A549 (cell line): ENCODE results near the gene ABCC1. TPM values are rescaled to one million over a fixed set of nuclear protein-coding genes. Genes with fewer than 3 reads are reported as not detected.

Source experiments
- ATAC-seq, 2 experiments: fragments of 200-7000 bp in 1 of 2; fragments of >200 bp in 1 of 2; cut with Nextera tagmentation in 1 of 2; cut with Tn5 transposase in 1 of 2; 3 replicates each; pipeline versions ENCODE4 v1.8.0 to v1.9.1; 2018 to 2020; ENCODE audit warnings: mild to moderate bottlenecking in 1 of 2, moderate library complexity in 1 of 2
- CTCF ChIA-PET: fragments of 300-600 bp; sonication (Branson Sonifier 250); formaldehyde crosslinking; extraction: SDS; loops from one replicate; lab custom pipeline; 2021; ENCODE audit warnings: antibody characterized with exemption, inconsistent platforms; lab: Yijun Ruan, JAX
- POLR2A ChIA-PET: fragments of 350-600 bp; formaldehyde crosslinking; extraction: SDS; loops from one replicate; lab custom pipeline; 2021; ENCODE audit warnings: antibody characterized with exemption, inconsistent platforms; lab: Yijun Ruan, JAX
- DNase-seq, 2 experiments: peaks; one replicate each; pipeline versions ENCODE4 v3.0.0 to v3.0.0-alpha.2; 2011 to 2016; ENCODE audit warnings: low read depth in 1 of 2, low spot score in 1 of 2
- FAIRE-seq: peaks from 2 replicates; lab custom pipeline; 2011; peaks lifted over from hg19 to GRCh38; lab: Jason Lieb, UNC
- H3K27ac ChIP-seq, 2 experiments: fragments of >200 bp; sonication (Bioruptor Twin); formaldehyde crosslinking; 3 replicates each; pipeline ENCODE4 v1.5.1; 2016 to 2017
- H3K4me1 ChIP-seq: fragments of >200 bp; sonication (Bioruptor Twin); formaldehyde crosslinking; 3 replicates; pipeline ENCODE4 v1.6.1; 2016
- H3K4me2 ChIP-seq: fragments of >200 bp; sonication (Bioruptor Twin); formaldehyde crosslinking; 3 replicates; pipeline ENCODE4 v1.6.1; 2016
- H3K4me3 ChIP-seq: fragments of >200 bp; sonication (Bioruptor Twin); formaldehyde crosslinking; 3 replicates; pipeline ENCODE4 v1.5.1; 2016
- H3K9me3 ChIP-seq: fragments of >200 bp; sonication (Bioruptor Twin); formaldehyde crosslinking; 3 replicates; pipeline ENCODE4 v1.6.1; 2016
- ATOH8 ChIP-seq: fragments of 250-450 bp; sonication (Bioruptor Pico); IDR thresholded peaks from 2 replicates; pipeline ENCODE4 v1.5.0; 2020; ENCODE audit warnings: low read depth, mild to moderate bottlenecking, moderate library complexity
- CBX2 ChIP-seq: fragments of 200-600 bp; sonication (generic); IDR thresholded peaks from 2 replicates; pipeline ENCODE4 v1.6.1; 2016; ENCODE audit warnings: low read depth, mild to moderate bottlenecking, borderline replicate concordance
- CEBPB ChIP-seq, 2 experiments: fragments of >200 bp in 1 of 2; sonication (Bioruptor Twin) in 1 of 2; formaldehyde crosslinking in 1 of 2; IDR thresholded peaks; 2 replicates each; pipeline ENCODE4 v1.6.1; 2012 to 2016
- CHD2 ChIP-seq: fragments of 150-350 bp; IDR thresholded peaks from 2 replicates; pipeline ENCODE4 v1.6.1; 2014; ENCODE audit warnings: low read length; ENCODE audit not compliant: partially characterized antibody
- ESRRA ChIP-seq: fragments of 150-350 bp; IDR thresholded peaks from 2 replicates; pipeline ENCODE4 v1.6.1; 2014; ENCODE audit warnings: mild to moderate bottlenecking, low read length, borderline replicate concordance
- FOSB ChIP-seq: fragments of 250-450 bp; sonication (Bioruptor Pico); IDR thresholded peaks from 2 replicates; pipeline ENCODE4 v1.5.0; 2020; ENCODE audit warnings: mild to moderate bottlenecking, moderate library complexity
- FOSL2 ChIP-seq, 2 experiments: fragments of 450-650 bp in 1 of 2; fragments of >200 bp in 1 of 2; sonication (Bioruptor Twin) in 1 of 2; formaldehyde crosslinking; IDR thresholded peaks; 2 replicates each; pipeline versions ENCODE4 v1.5.0 to v1.6.1; 2016 to 2020; ENCODE audit warnings: mild to moderate bottlenecking in 1 of 2, moderate library complexity in 1 of 2
- GATA3 ChIP-seq: IDR thresholded peaks from 2 replicates; pipeline ENCODE4 v1.6.1; 2012; ENCODE audit warnings: borderline replicate concordance
- HDAC2 ChIP-seq: fragments of 200-600 bp; sonication (generic); IDR thresholded peaks from 2 replicates; pipeline ENCODE4 v1.6.1; 2016
- HEYL ChIP-seq: fragments of 250-450 bp; sonication (Bioruptor Pico); IDR thresholded peaks from 2 replicates; pipeline ENCODE4 v1.8.0; 2021; ENCODE audit warnings: mild to moderate bottlenecking, moderate library complexity
- HMGXB4 ChIP-seq: fragments of 250-450 bp; sonication (Bioruptor Pico); IDR thresholded peaks from 2 replicates; pipeline ENCODE4 v1.5.0; 2021; ENCODE audit warnings: mild to moderate bottlenecking, moderate library complexity, borderline replicate concordance
- HOXB13 ChIP-seq: fragments of 250-450 bp; sonication (Bioruptor Pico); IDR thresholded peaks from 2 replicates; pipeline ENCODE4 v1.5.0; 2020; ENCODE audit warnings: low read depth, mild to moderate bottlenecking, moderate library complexity
- JUNB ChIP-seq: fragments of >200 bp; sonication (Bioruptor Twin); formaldehyde crosslinking; IDR thresholded peaks from 2 replicates; pipeline ENCODE4 v1.6.1; 2016
- KDM1A ChIP-seq: fragments of 200-600 bp; sonication (generic); IDR thresholded peaks from 2 replicates; pipeline ENCODE4 v1.6.1; 2016; ENCODE audit warnings: low read depth, mild to moderate bottlenecking
- PHF8 ChIP-seq: fragments of 200-600 bp; sonication (generic); IDR thresholded peaks from 2 replicates; pipeline ENCODE4 v1.6.1; 2016; ENCODE audit warnings: low read depth, mild to moderate bottlenecking, antibody characterized with exemption, moderate library complexity, borderline replicate concordance
- POLR2AphosphoS2 ChIP-seq: conservative IDR thresholded peaks from 2 replicates; pipeline ENCODE4 v1.6.1; 2012; ENCODE audit warnings: low read length, improper control_type of control experiment, inconsistent platforms
- RCOR1 ChIP-seq: fragments of 150-350 bp; IDR thresholded peaks from 2 replicates; pipeline ENCODE4 v1.6.1; 2014; ENCODE audit warnings: antibody characterized with exemption, low read length, low read depth
- RFX5 ChIP-seq: fragments of 450-650 bp; IDR thresholded peaks from 2 replicates; pipeline ENCODE4 v1.7.1; 2014; ENCODE audit warnings: antibody characterized with exemption, mild to moderate bottlenecking, moderate library complexity
- ZC3H11A ChIP-seq: fragments of 450-650 bp; IDR thresholded peaks from 2 replicates; pipeline ENCODE4 v1.6.1; 2014; ENCODE audit warnings: antibody characterized with exemption, mild to moderate bottlenecking
- ZFP36 ChIP-seq: fragments of 450-650 bp; IDR thresholded peaks from 2 replicates; pipeline ENCODE4 v1.6.1; 2014; ENCODE audit warnings: borderline replicate concordance; ENCODE audit not compliant: partially characterized antibody
- ZNF302 ChIP-seq: fragments of 250-450 bp; sonication (Bioruptor Pico); IDR thresholded peaks from 2 replicates; pipeline ENCODE4 v1.9.0; 2021; ENCODE audit warnings: inconsistent platforms, mild to moderate bottlenecking, moderate library complexity
- WGBS: methylation state at CpG from one replicate; pipeline ENCODE4 v1.1.6; 2017; ENCODE audit errors: missing lambda C conversion rate; 5-methylcytosine and 5-hydroxymethylcytosine counted together
- polyA plus RNA-seq, 4 experiments: library from polyadenylated mRNA; depleted of rRNA in 3 of 4; stranded (reverse); fragments of >200 nt; fragmentation: RNase III in 1 of 4; extraction: RNeasy Plus Mini Kit Qiagen cat#74134 plus additional on column Dnase treatment in 1 of 4; gene quantifications; 2 replicates in 3 of 4; 3 replicates in 1 of 4; pipeline ENCODE4 v1.2.3, GENCODE V29; 2011 to 2017
- TF ChIP-seq, protein P1 (sequence below): fragments of >200 bp; sonication (Bioruptor Twin); formaldehyde crosslinking; IDR thresholded peaks from 3 replicates; pipeline ENCODE4 v1.5.1; 2016

Gene ABCC1
- polyA plus RNA-seq, 2 of the 4 experiments (the other 2 are of a cell fraction) = 56.5 to 93.8 TPM

DNA sequence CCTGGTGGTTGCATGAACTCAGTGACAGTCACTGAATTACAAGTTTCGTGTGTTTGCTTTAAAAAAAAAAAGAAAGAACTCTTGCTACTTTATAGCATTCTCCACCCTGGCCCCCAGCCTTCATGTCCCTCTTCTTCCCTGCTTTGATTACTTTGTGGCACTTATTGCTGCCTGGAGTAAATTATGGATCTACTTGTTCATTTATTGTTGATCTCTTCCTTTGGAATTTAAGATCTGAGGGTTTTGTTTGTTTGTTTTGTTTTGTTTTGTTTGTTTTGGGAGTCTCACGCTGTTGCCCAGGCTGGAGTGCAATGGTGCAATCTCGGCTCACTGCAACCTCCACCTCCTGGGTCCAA, 147.4 kb downstream of the ABCC1 start:
- H3K4me1 ChIP-seq = peaks cover 42% of the 10 kb centered on the region
- no peak for FAIRE-seq
- CTCF ChIA-PET = interaction anchor here (0.8 to 1.5 kb wide), 5 partner anchors 12 to 319 kb away, joined by 3 to 9 read pairs (median 3); no protein-coding TSS in a partner anchor
- H3K4me2 ChIP-seq = peak overlapping the region; percentile 34
- H3K4me3 ChIP-seq = no peak overlapping the region
- no peaks in the 10 kb centered on the region for H3K9me3 ChIP-seq
- 37% methylated on average over 3 of the region's 3 CpGs for WGBS
- peak in 1 of 2 experiments; percentile 14; a peak in 2 of 6 replicates for ATAC-seq
- POLR2A ChIA-PET = no interaction called here
- peak overlapping the region; percentile 29 to 56; a peak in 5 of 6 replicates for H3K27ac ChIP-seq
- TF ChIP-seq ZFP36 (no peak), CEBPB (IDR thresholded peaks at IDR 0.05) (peak in 1 of 2 experiments; percentile 38; a peak in 2 of 4 replicates)
- DNase-seq = no peak

DNA sequence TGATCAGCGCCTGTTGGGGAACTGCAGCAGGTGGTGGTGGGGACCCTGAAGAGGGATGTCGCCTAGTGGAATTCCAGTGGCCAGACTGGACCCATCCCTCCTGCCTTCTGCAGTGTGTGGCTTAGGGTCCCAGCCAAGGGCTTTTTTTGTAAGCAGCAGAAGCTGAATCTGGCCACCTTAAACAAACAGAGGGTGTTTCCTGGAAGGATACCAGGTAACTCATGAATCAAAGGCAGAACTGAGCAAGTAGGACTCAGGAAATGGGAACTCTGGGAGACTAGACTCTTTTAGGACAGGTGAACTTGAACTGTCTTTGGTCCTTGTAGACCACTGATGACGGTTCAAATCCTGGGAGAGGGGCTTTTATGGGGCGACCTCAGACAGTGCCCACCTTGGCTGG, 149.9 kb downstream of the ABCC1 start:
- FAIRE-seq (no peak), DNase-seq (no peak)
- H3K4me1 ChIP-seq = peaks cover 32% of the 10 kb centered on the region
- POLR2A ChIA-PET = no interaction called here
- H3K4me2 ChIP-seq = no peak overlapping the region
- 0 out of 2 replicates have a peak, but pooled peaks have one; percentile 54 for TF ChIP-seq POLR2AphosphoS2
- no peak for TF ChIP-seq FOSL2 (IDR thresholded peaks at IDR 0.05)
- no peak for TF ChIP-seq FOSL2 (CRISPR knock-in tag; IDR thresholded peaks at IDR 0.05)
- no peak for TF ChIP-seq CBX2
- TF ChIP-seq, all 56 proteins: peak for 1
- ATAC-seq = no peak
- 94% methylated on average over 4 of the region's 4 CpGs for WGBS
- CTCF ChIA-PET = interaction anchor here (1.1 kb wide), 1 partner anchor 13 kb away, joined by 4 read pairs; no protein-coding TSS in a partner anchor
- no peaks in the 10 kb centered on the region for H3K9me3 ChIP-seq
- no peak overlapping the region for H3K27ac ChIP-seq
- no peak overlapping the region for H3K4me3 ChIP-seq

- no peak for DNase-seq
- CTCF ChIA-PET = no interaction called here
- ATAC-seq = no peak
- Histone ChIP-seq H3K9me3 (no peaks in the 10 kb centered on the region), H3K4me3 (no peak overlapping the region), H3K27ac (no peak overlapping the region), H3K4me2 (no peak overlapping the region), H3K4me1 (peaks cover 23% of the 10 kb centered on the region)
- WGBS = 86% methylated on average over 8 of the region's 8 CpGs
- TF ChIP-seq HOXB13 (CRISPR knock-in tag) = no peak
- no peak for TF ChIP-seq HDAC2
- TF ChIP-seq PHF8 = no peak
- TF ChIP-seq HEYL (CRISPR knock-in tag) = no peak
- no peak for TF ChIP-seq GATA3
- TF ChIP-seq RFX5 = no peak
- TF ChIP-seq ATOH8 = no peak
- no peak for TF ChIP-seq KDM1A
- TF ChIP-seq ESRRA = no peak
- no peak for TF ChIP-seq RCOR1
- TF ChIP-seq POLR2AphosphoS2 = no peak
- no peak for TF ChIP-seq ZNF302
- TF ChIP-seq ZC3H11A = no peak
- TF ChIP-seq ZFP36 = no peak
- TF ChIP-seq JUNB = no peak
- TF ChIP-seq CHD2 = no peak
- no peak for TF ChIP-seq FOSB (CRISPR knock-in tag)
- no peak for TF ChIP-seq HMGXB4
- TF ChIP-seq, protein P1, sequence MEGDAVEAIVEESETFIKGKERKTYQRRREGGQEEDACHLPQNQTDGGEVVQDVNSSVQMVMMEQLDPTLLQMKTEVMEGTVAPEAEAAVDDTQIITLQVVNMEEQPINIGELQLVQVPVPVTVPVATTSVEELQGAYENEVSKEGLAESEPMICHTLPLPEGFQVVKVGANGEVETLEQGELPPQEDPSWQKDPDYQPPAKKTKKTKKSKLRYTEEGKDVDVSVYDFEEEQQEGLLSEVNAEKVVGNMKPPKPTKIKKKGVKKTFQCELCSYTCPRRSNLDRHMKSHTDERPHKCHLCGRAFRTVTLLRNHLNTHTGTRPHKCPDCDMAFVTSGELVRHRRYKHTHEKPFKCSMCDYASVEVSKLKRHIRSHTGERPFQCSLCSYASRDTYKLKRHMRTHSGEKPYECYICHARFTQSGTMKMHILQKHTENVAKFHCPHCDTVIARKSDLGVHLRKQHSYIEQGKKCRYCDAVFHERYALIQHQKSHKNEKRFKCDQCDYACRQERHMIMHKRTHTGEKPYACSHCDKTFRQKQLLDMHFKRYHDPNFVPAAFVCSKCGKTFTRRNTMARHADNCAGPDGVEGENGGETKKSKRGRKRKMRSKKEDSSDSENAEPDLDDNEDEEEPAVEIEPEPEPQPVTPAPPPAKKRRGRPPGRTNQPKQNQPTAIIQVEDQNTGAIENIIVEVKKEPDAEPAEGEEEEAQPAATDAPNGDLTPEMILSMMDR = no peak
- FAIRE-seq = no peak
- POLR2A ChIA-PET = no interaction called here
These were observed 151.2 kb downstream of the ABCC1 start for GRCh38 chr16:16100631-16101030.
